Caco-2 (cell line): ENCODE data around the gene FAM107B. TPM values are rescaled to one million over a fixed set of nuclear protein-coding genes. Genes with fewer than 3 reads are reported as not detected.
A peak's percentile ranks its signal among the peaks of the same experiment; 100 is the strongest.
"Not testable (repeated sequence)": the region's sequence is repeated elsewhere in the genome, so short reads cannot be mapped to it uniquely, and the experiment has no call there.

Source experiments
- BruUV-seq: library from RNA; stranded (reverse); fragments of 400-500 nt; replicated peaks from 2 replicates; lab custom pipeline; 2021; lab: Mats Ljungman, UMichigan
- CTCF ChIA-PET: fragments of 300-600 bp; sonication (Branson Sonifier 250); formaldehyde crosslinking; loops from one replicate; lab custom pipeline; 2022; ENCODE audit warnings: antibody characterized with exemption; lab: Charles Lee
- POLR2A ChIA-PET: fragments of 300-600 bp; sonication (Branson Sonifier 250); formaldehyde crosslinking; loops from one replicate; lab custom pipeline; 2022; ENCODE audit warnings: antibody characterized with exemption; lab: Charles Lee
- DNase-seq, 2 experiments: peaks; one replicate each; pipeline versions ENCODE4 v3.0.0 to v3.0.0-alpha.2; 2020 to 2022
- H3K27me3 ChIP-seq: replicated peaks from 2 replicates; pipeline ENCODE4 v1.6.0; 2011; ENCODE audit warnings: low read length; ENCODE audit not compliant: control insufficient read depth, insufficient read depth
- H3K36me3 ChIP-seq: 2 replicates; pipeline ENCODE4 v1.5.1; 2011; ENCODE audit warnings: low read length; ENCODE audit not compliant: control insufficient read depth, insufficient read depth
- H3K4me1 ChIP-seq: fragments of 250-450 bp; sonication (Bioruptor Pico); 2 replicates; pipeline ENCODE4 v1.5.1; 2020; ENCODE audit warnings: mild to moderate bottlenecking
- H3K4me3 ChIP-seq: 2 replicates; pipeline ENCODE4 v1.5.1; 2011; ENCODE audit warnings: low read depth, mild to moderate bottlenecking, control low read depth, low read length
- H3K9me3 ChIP-seq: fragments of 250-450 bp; sonication (Bioruptor Pico); 2 replicates; pipeline ENCODE4 v1.5.1; 2020; ENCODE audit warnings: mild to moderate bottlenecking, moderate library complexity
- H3K27ac Mint-ChIP-seq: one replicate; pipeline ENCODE4 v1.8.0; 2022; ENCODE audit warnings: mixed read lengths; ENCODE audit not compliant: unreplicated experiment
- H3K27me3 Mint-ChIP-seq: one replicate; pipeline ENCODE4 v1.8.0; 2022; ENCODE audit warnings: mixed read lengths; ENCODE audit not compliant: insufficient read depth, unreplicated experiment
- H3K36me3 Mint-ChIP-seq: one replicate; pipeline ENCODE4 v1.8.0; 2022; ENCODE audit warnings: mild to moderate bottlenecking, mixed read lengths; ENCODE audit not compliant: insufficient read depth, unreplicated experiment
- H3K4me1 Mint-ChIP-seq: one replicate; pipeline ENCODE4 v1.8.0; 2022; ENCODE audit warnings: low read depth, mixed read lengths; ENCODE audit not compliant: unreplicated experiment
- H3K4me3 Mint-ChIP-seq: one replicate; pipeline ENCODE4 v1.8.0; 2022; ENCODE audit warnings: mild to moderate bottlenecking, moderate library complexity, mixed read lengths; ENCODE audit not compliant: unreplicated experiment
- H3K9me3 Mint-ChIP-seq: one replicate; pipeline ENCODE4 v1.8.0; 2022; ENCODE audit warnings: mixed read lengths; ENCODE audit not compliant: unreplicated experiment
- CTCF ChIP-seq, 2 experiments: fragments of 200-600 bp in 1 of 2; IDR thresholded peaks; 1 replicate in 1 of 2; 2 replicates in 1 of 2; pipeline versions ENCODE4 v1.5.1 to v1.8.0; 2011 to 2022; ENCODE audit warnings: antibody characterized with exemption in 1 of 2, control low read depth in 1 of 2, inconsistent platforms in 1 of 2, low read depth in 1 of 2, low read length in 1 of 2, mild to moderate bottlenecking in 1 of 2, moderate library complexity in 1 of 2; ENCODE audit not compliant: insufficient read depth in 1 of 2, severe bottlenecking in 1 of 2, unreplicated experiment in 1 of 2
- intact Hi-C: fragments of 100-400 bp; cut with micrococcal nuclease; formaldehyde crosslinking; loops from one replicate; pipeline ENCODE4 v1.10.0; 2022; ENCODE audit not compliant: unreplicated experiment
- total RNA-seq: library from RNA; stranded (reverse); gene quantifications from 2 replicates; pipeline ENCODE4 v1.2.3, GENCODE V29; 2022

Gene FAM107B
- total RNA-seq, 1 experiment from 2014 or later, result 206 TPM

GRCh38 chr10:14820775-14821154 lies 46.1 kb upstream of the FAM107B start:
- H3K9me3 Mint-ChIP-seq, result no peaks in the 10 kb centered on the region
- Histone ChIP-seq H3K36me3 (no peaks in the 10 kb centered on the region), H3K4me1 (peaks cover 32% of the 10 kb centered on the region), H3K4me3 (no peak overlapping the region), H3K9me3 (peaks cover 4% of the 10 kb centered on the region; the same call in 1 of the 2 replicates), H3K27me3 (no peaks in the 10 kb centered on the region)
- intact Hi-C loops, result loop anchor here (2.0 to 5.0 kb wide), 5 partner anchors 38 to 218 kb away; no protein-coding TSS in a partner anchor
- no TSS peak for BruUV-seq
- peaks cover under 1% of the 10 kb centered on the region for H3K27me3 Mint-ChIP-seq
- peaks cover 7% of the 10 kb centered on the region for H3K36me3 Mint-ChIP-seq
- no peak for TF ChIP-seq CTCF (IDR thresholded peaks at IDR 0.05; ENCODE audit: insufficient read depth in 1 of 2, low read depth in 1 of 2, low read length in 1 of 2, severe bottlenecking in 1 of 2, unreplicated experiment in 1 of 2)
- DNase-seq, result peak in 1 of 2 experiments; percentile 42
- ChIA-PET POLR2A (interaction anchor here (0.6 kb wide), 1 partner anchor 216 kb away, joined by 3 read pairs; no protein-coding TSS in a partner anchor), CTCF (no interaction called here)
- no peak overlapping the region for H3K4me3 Mint-ChIP-seq
- H3K27ac Mint-ChIP-seq, result peak overlapping the region; percentile 92
- peaks cover 30% of the 10 kb centered on the region for H3K4me1 Mint-ChIP-seq

- intact Hi-C loops, result loop anchor here (2.0 to 5.0 kb wide), 5 partner anchors 37 to 218 kb away; no protein-coding TSS in a partner anchor
- peak overlapping the region; percentile 37 for H3K4me3 Mint-ChIP-seq
- ChIA-PET CTCF (interaction anchor here (0.9 to 1.0 kb wide), 2 partner anchors 18 to 120 kb away, joined by 3 to 5 read pairs; partner anchors contain the start of genes CDNF, HSPA14 and MSANTD7), POLR2A (interaction anchor here (0.6 kb wide), 1 partner anchor 216 kb away, joined by 3 read pairs; no protein-coding TSS in a partner anchor)
- peak; percentile 56 to 69 for DNase-seq
- H3K36me3 ChIP-seq, result no peaks in the 10 kb centered on the region
- no peaks in the 10 kb centered on the region for H3K9me3 Mint-ChIP-seq
- peaks cover 30% of the 10 kb centered on the region for H3K4me1 Mint-ChIP-seq
- peak overlapping the region; percentile 92 for H3K27ac Mint-ChIP-seq
- peaks cover 32% of the 10 kb centered on the region for H3K4me1 ChIP-seq
- no TSS peak for BruUV-seq
- H3K27me3 ChIP-seq, result no peaks in the 10 kb centered on the region
- H3K36me3 Mint-ChIP-seq, result peaks cover 7% of the 10 kb centered on the region
- TF ChIP-seq CTCF (IDR thresholded peaks at IDR 0.05; ENCODE audit: insufficient read depth in 1 of 2, low read depth in 1 of 2, low read length in 1 of 2, severe bottlenecking in 1 of 2, unreplicated experiment in 1 of 2), result peak in 1 of 2 experiments; percentile 9
- H3K4me3 ChIP-seq, result no peak overlapping the region
- no peaks in the 10 kb centered on the region for H3K27me3 Mint-ChIP-seq
- H3K9me3 ChIP-seq, result peaks cover 4% of the 10 kb centered on the region; the same call in 1 of the 2 replicates
Measured at GRCh38 chr10:14820010-14820774, 45.5 kb upstream of the FAM107B start.

- H3K27me3 Mint-ChIP-seq, H3K36me3 ChIP-seq, H3K36me3 Mint-ChIP-seq, DNase-seq, BruUV-seq, H3K27ac Mint-ChIP-seq, H3K27me3 ChIP-seq, H3K4me3 Mint-ChIP-seq, intact Hi-C loops, H3K9me3 Mint-ChIP-seq, H3K4me3 ChIP-seq, POLR2A ChIA-PET, CTCF ChIA-PET, H3K9me3 ChIP-seq: not testable (repeated sequence)
- H3K4me1 Mint-ChIP-seq, result peaks cover 23% of the 10 kb centered on the region
- peaks cover 18% of the 10 kb centered on the region for H3K4me1 ChIP-seq
Measured at GRCh38 chr10:14816717-14817116, 42.0 kb upstream of the FAM107B start.
